ENCODE measurements around the gene LPP. TPM values are rescaled to one million over a fixed set of nuclear protein-coding genes. Genes with fewer than 3 reads are reported as not detected.

The LPP gene
- total RNA-seq, 4 donors from 2014 or later: 1,872 to 3,079 (median 2,300) TPM

DNA sequence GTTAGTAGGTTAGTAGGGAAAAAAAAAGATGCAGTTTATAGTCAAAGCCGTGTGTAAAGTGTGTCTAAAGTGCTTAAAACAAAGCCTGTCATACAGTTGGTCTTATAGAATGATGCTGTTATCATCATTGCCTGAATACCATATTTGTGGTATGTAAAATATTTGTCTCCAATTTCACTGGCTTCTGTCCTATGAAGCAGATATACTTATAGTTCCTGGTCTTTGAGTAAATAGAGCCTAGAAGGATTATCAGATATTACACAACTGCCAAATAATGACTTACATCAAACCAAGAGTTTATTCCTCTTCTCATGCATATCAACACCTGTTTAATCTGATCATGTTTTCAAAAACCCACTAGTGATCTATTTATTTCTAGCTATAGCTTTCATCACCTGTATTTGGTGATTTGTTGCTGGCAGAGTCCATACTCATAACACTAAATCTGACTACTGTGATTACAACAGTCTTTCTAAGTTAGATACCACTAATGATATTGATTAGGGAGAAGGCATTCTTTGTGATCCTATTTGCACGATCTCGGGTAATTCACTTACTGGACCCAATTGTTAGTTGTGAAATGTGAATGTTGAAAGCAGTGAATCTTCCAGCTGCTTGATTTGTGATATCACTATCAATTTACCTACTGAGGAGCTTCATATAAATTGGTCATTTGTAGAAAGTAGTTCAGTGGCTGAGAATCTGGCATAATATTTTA is 413.7 kb downstream of the LPP start:
- H3K36me3 ChIP-seq: no peaks in the 10 kb centered on the region
- DNase-seq (ENCODE audit: extremely low spot score): no peak
- no peak for TF ChIP-seq POLR2AphosphoS5 (IDR thresholded peaks at IDR 0.05)
- TF ChIP-seq, protein P1, sequence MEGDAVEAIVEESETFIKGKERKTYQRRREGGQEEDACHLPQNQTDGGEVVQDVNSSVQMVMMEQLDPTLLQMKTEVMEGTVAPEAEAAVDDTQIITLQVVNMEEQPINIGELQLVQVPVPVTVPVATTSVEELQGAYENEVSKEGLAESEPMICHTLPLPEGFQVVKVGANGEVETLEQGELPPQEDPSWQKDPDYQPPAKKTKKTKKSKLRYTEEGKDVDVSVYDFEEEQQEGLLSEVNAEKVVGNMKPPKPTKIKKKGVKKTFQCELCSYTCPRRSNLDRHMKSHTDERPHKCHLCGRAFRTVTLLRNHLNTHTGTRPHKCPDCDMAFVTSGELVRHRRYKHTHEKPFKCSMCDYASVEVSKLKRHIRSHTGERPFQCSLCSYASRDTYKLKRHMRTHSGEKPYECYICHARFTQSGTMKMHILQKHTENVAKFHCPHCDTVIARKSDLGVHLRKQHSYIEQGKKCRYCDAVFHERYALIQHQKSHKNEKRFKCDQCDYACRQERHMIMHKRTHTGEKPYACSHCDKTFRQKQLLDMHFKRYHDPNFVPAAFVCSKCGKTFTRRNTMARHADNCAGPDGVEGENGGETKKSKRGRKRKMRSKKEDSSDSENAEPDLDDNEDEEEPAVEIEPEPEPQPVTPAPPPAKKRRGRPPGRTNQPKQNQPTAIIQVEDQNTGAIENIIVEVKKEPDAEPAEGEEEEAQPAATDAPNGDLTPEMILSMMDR (IDR thresholded peaks at IDR 0.05): no peak
- no peak for TF ChIP-seq EP300 (IDR thresholded peaks at IDR 0.05)
- no peak for TF ChIP-seq POLR2A (IDR thresholded peaks at IDR 0.05; ENCODE audit: low read depth)
- no peaks in the 10 kb centered on the region for H3K27me3 ChIP-seq
- no peak overlapping the region for H3K4me3 ChIP-seq
- H3K4me1 ChIP-seq: peaks cover 14 to 89% (median 78%) of the 10 kb centered on the region in 4 donors
- H3K9me3 ChIP-seq: no peaks in the 10 kb centered on the region
- 90% methylated on average over 3 of the region's 3 CpGs for WGBS
- no peak overlapping the region for H3K27ac ChIP-seq (replicated peaks in 1 of 4)
- intact Hi-C loops (cut with DNase I): no loop called here

DNA sequence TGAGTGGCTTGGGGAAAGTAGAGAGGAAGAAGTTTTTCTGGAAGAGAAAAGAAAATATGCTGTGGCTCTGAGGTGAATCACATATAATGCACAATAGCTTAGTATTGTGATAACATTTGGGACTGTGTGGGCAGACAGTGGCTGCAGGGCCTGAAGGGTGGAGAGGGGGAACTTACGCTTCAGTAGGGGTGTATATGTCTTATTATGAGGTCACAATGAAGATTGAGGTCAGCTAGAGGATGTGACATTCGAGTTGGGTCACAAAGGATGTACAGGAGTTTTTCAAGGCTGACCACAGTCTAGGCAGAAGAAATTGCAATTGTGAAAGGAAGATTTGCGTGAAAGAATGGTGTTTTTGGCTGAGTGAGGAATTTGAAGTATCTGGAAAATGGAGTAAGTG is 414.8 kb downstream of the LPP start:
- DNase-seq (ENCODE audit: extremely low spot score): no peak
- Histone ChIP-seq H3K4me1 (peaks cover 18 to 91% (median 82%) of the 10 kb centered on the region in 4 donors), H3K4me3 (no peak overlapping the region), H3K36me3 (no peaks in the 10 kb centered on the region), H3K27ac (replicated peaks in 1 of 4) (peak overlapping the region in 1 of 4 donors; percentile 31), H3K9me3 (no peaks in the 10 kb centered on the region), H3K27me3 (no peaks in the 10 kb centered on the region)
- intact Hi-C loops (cut with DNase I): no loop called here
- 89% methylated on average over 3 of the region's 3 CpGs for whole genome bisulfite sequencing
- TF ChIP-seq EP300 (IDR thresholded peaks at IDR 0.05): no peak
- TF ChIP-seq POLR2A (IDR thresholded peaks at IDR 0.05; ENCODE audit: low read depth): no peak
- TF ChIP-seq POLR2AphosphoS5 (IDR thresholded peaks at IDR 0.05): no peak
- TF ChIP-seq, protein P1 (IDR thresholded peaks at IDR 0.05): no peak

DNA sequence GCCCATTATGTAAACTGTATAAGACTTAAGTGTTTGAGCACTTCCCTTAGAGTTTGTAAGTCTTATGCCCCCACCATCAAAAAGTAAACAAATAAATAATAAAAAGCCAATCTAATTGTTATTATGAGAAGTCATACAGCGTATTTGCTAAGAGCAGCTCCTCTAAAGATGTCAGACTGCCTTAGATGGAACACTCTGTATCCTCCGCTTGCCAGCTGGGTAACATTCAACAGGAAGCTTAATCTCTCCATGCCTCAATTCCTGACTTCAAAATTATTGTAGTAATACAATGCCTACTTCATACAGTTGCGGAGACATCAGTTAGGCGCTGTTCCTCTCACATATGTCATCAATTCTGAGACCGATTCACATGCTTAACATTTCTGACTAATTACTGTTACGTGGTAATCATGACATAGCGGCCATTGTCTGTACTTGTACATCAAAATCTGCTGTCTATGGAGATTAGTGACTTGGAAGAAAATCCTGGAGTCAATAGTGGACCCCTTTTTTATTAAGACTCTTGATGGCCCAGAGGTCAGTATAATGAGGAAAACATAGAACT is 417.7 kb downstream of the LPP start:
- intact Hi-C loops (cut with DNase I): loop anchor here (10.0 kb wide), 1 partner anchor 827 kb away; the partner anchor contains the start of gene BCL6
- peak overlapping the region in 1 of 4 donors; percentile 11 for H3K27ac ChIP-seq (replicated peaks in 1 of 4)
- TF ChIP-seq EP300 (IDR thresholded peaks at IDR 0.05): no peak
- TF ChIP-seq POLR2AphosphoS5 (IDR thresholded peaks at IDR 0.05): no peak
- TF ChIP-seq, protein P1 (IDR thresholded peaks at IDR 0.05): no peak
- no peak for TF ChIP-seq POLR2A (IDR thresholded peaks at IDR 0.05; ENCODE audit: low read depth)

DNA sequence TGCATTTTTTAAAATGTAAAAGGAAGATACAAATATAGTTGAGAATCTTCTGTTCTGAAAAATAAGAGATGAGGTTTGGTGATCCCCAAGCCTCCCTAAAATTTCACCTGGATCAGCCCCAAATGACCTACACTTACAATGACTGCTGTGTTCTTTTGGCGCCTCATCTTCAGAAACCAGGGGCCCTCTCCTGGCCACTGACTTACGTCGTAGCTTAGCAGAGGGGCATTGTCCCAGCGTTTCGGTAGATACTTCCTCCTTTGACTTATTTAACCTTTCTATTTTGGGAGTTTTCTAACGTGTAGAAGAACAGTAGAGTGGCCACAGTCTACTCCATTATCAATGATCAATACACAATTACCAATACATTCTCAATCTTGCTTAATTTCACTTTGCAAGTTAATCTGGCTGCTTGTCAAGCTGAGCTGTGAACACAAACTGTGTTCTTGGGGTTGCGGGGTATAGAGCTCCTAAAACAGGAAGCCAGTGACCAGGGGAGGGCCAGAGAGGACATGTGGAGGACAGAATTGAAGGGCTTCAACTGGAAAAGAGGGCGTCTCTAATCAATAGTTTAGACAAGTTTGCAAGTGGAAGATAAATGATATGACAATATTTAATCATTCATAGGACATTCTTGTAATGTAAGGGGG is 419.5 kb downstream of the LPP start:
- intact Hi-C loops (cut with DNase I): loop anchor here (10.0 kb wide), 1 partner anchor 829 kb away; the partner anchor contains the start of gene BCL6
- Histone ChIP-seq H3K27ac (replicated peaks in 1 of 4) (peak overlapping the region; percentile 0 to 80 (median 54)), H3K4me1 (peaks cover 20 to 95% (median 91%) of the 10 kb centered on the region in 4 donors)

More for the DNA sequence above, 417.7 kb downstream of the LPP start:
- 86% methylated on average over 7 of the region's 7 CpGs for WGBS
- no peak for DNase-seq (ENCODE audit: extremely low spot score)
- Histone ChIP-seq H3K4me3 (no peak overlapping the region), H3K27me3 (no peaks in the 10 kb centered on the region), H3K4me1 (peaks cover 11 to 93% (median 88%) of the 10 kb centered on the region in 4 donors), H3K36me3 (no peaks in the 10 kb centered on the region), H3K9me3 (no peaks in the 10 kb centered on the region)

More for the DNA sequence above, 419.5 kb downstream of the LPP start:
- Histone ChIP-seq H3K4me3 (no peak overlapping the region), H3K9me3 (no peaks in the 10 kb centered on the region), H3K36me3 (no peaks in the 10 kb centered on the region), H3K27me3 (no peaks in the 10 kb centered on the region)
- TF ChIP-seq, protein P1 (IDR thresholded peaks at IDR 0.05): no peak
- TF ChIP-seq POLR2A (IDR thresholded peaks at IDR 0.05; ENCODE audit: low read depth) (no peak), EP300 (IDR thresholded peaks at IDR 0.05) (no peak), POLR2AphosphoS5 (IDR thresholded peaks at IDR 0.05) (no peak)
- WGBS: 67% methylated on average over 8 of the region's 8 CpGs
- DNase-seq (ENCODE audit: extremely low spot score): no peak
